GM23338 (cell line): Measurements from ENCODE around the gene NECTIN1.

Source experiments
- CREB1 ChIP-seq: fragments of 250-450 bp; sonication (Bioruptor Pico); IDR thresholded peaks from 2 replicates; pipeline ENCODE4 v1.5.0; 2020; ENCODE audit warnings: low read depth, mild to moderate bottlenecking, moderate library complexity
- CTCF ChIP-seq, 2 experiments: fragments of 200-600 bp in 1 of 2; sonication (generic) in 1 of 2; conservative IDR thresholded peaks; 2 replicates each; pipeline versions ENCODE4 v1.5.1 to v1.6.1; 2016 to 2017; ENCODE audit warnings: antibody characterized with exemption in 2 of 2, low read depth in 2 of 2, mild to moderate bottlenecking in 2 of 2, moderate library complexity in 1 of 2
- EZH2 ChIP-seq: fragments of 200-600 bp; sonication (generic); IDR thresholded peaks from one replicate; pipeline ENCODE4 v1.8.0; 2017; ENCODE audit warnings: antibody characterized with exemption, mild to moderate bottlenecking, low read depth; ENCODE audit not compliant: unreplicated experiment
- EZH2phosphoT487 ChIP-seq: fragments of 200-600 bp; sonication (generic); IDR thresholded peaks from one replicate; pipeline ENCODE4 v1.8.1; 2018; ENCODE audit warnings: antibody characterized with exemption; ENCODE audit not compliant: unreplicated experiment
- JUNB ChIP-seq: IDR thresholded peaks from one replicate; pipeline ENCODE4 v1.6.1; 2016; ENCODE audit warnings: antibody characterized with exemption; ENCODE audit not compliant: unreplicated experiment
- POLR2AphosphoS5 ChIP-seq: IDR thresholded peaks from 2 replicates; pipeline ENCODE4 v1.6.1; 2016; ENCODE audit warnings: antibody characterized with exemption, low read depth

GRCh38 chr11:119706029-119706428, 23.0 kb downstream of the NECTIN1 start:
- TF ChIP-seq POLR2AphosphoS5 (no peak), CTCF (conservative IDR thresholded peaks at IDR 0.05; ENCODE audit: low read depth in 2 of 2) (no peak), EZH2phosphoT487 (no peak), JUNB (no peak), CREB1 (CRISPR knock-in tag) (no peak), EZH2 (no peak)
